Astrocyte of the hippocampus (primary cell): ENCODE results near the gene IFI35.
"Not testable (repeated sequence)": the region's sequence is repeated elsewhere in the genome, so short reads cannot be mapped to it uniquely, and the experiment has no call there.

Source experiments
- DNase-seq: peaks from one replicate; pipeline ENCODE4 v3.0.0; 2011; ENCODE audit warnings: low read depth, low spot score

Gene IFI35

DNA sequence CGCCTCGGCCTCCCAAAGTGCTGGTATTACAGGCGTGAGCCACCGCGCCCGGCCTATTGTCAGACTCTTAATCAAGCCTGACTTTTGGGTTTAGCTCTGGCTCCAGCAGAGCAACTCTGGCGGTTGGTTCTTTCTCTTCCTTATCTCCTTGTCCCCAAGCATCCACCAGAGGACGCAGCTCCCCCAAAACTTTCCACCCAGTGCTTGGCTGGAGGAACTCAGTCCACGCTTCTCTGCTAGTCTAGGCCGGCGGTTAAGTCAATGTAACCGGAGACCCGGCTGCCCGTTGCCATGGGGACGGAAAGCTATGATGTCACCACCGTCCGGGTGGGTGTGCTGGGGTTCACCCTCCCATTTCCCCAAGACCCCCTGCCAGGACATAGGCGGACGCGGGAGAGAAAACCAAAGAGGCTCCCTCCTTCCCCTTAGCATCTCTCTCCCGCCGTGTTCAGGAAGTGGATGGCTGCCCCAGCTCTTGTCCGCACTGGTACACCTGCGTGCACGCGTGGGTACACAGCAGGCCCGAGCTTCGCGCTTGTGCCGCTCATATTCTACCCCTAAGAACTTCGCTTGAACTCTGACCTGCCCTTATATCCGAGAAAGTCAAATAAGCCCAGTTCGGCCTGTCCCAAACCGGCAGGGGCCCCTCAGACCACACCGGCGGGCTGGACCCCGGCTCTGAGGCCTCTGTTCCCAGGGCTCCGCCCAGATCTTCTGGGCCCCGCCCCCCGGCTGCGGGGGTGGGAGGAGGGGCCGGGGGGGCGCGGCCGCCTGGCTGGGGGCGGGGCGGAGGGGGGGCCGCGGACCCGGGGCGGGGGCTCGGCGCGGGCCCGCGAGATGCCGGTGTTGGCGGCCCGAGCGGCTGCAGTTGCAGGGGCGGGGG lies 18.1 kb downstream of the IFI35 start, which contains the start of gene RND2:
TSS of gene RND2 (plus strand) at position 825 of the 883 bp plus-strand sequence. CDS start 117 bp downstream, outside the sequence.
- peak; percentile 98 for DNase-seq

DNA sequence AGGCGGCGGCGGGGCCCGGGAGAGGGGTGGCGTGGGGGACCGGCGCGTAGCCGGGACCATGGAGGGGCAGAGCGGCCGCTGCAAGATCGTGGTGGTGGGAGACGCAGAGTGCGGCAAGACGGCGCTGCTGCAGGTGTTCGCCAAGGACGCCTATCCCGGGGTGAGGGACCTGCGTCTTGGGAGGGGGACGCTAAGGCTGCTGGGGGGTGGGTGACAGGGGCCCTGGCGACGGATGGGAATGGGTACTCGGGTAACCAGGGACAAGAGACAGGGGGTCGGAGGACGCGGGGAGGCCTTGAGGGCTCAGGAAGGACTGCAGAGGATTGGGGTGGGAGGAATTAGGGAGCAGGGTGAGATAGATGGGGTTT lies 18.7 kb downstream of the IFI35 start:
- no peak for DNase-seq

DNA sequence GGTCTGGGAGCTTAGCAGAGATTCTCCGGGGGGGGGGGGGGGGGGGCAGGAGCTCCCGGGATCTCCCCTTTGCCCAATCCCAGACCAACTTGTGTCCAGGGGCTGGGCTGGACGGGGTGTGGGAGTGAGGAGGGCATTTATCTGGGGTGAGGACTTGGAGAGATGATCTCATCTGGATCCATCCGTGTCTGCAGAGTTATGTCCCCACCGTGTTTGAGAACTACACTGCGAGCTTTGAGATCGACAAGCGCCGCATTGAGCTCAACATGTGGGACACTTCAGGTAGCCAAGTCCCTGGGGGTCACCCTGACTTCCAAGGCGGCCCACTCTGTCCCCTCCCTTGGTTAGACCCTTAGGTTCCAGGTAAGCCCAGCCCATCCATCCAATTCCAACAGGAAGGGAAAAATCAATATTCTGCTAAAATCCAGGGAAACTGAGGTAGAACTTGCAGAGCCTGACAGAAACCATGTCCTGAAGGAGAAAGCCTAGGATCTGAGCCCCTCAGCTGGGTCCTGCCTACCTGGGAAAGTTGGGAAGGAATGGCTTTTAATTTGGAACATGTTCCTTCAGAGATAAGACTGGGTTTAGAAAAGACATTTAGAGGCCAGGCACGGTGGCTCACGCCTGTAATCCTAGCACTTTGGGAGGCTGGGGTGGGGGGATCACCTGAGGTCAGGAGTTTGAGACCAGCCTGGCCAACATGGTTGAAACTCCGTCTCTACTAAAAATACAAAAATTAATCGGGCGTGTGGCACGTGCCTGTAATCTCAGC lies 19.4 kb downstream of the IFI35 start:
- DNase-seq: no peak

DNA sequence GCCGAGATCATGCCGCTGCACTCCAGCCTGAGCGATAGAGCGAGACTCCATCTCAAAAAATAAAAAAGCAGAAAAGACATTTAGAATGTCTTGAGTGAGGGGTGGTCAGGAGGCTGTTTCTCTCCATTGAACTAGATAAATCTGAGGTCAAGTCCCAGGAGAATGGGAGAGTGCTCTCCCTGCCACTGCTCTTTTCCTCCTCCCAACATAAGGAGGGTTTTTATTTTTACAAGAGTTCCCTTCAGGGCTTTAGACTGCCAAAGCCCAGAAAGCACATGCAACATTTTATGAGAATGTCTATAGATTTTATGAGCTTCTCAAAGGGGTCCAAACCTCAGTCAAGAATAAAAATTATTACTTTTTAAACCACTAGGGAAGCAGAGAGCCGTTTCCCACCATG lies 20.0 kb downstream of the IFI35 start:
- DNase-seq: no peak

DNA sequence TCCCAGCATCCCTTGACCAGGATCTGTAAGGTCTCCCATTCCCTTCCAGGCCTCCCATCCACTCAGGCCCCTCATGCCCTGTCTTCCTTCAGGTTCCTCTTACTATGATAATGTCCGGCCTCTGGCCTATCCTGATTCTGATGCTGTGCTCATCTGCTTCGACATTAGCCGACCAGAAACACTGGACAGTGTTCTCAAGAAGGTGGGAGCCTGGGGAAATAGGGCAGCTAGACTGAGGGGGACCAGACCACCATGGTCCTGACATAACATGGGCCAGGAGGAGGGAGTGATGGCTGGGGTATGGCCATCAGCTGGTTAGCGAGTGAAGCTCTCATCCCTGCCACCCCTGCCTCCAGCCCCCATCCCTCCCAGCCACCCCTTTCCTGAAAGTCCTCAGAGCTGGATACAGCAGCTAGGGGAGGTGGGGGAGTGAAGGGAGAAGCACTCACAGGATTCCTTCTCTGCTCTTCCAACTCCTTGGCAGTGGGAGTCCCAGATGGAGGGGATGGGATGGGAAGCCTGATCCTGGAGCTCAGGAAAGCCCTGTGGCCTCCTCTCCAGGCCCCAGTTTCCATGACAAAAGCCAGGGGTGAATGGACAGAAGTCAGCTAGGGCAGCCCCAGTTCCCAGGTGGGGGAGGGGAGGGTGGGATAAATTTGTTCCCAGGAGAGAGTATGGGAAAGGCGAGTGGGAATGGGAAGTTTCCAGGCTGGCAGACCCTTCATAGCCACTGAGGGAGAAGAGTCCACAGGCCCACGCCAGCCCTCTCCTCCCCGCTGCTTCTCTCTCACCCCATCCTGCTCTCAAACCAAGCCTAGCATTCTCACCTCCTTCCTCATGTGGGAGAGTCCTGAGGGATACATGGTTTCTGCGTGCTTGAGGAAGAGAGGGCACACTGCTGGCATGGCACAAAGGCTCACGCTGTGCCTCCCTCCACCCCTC lies 20.8 kb downstream of the IFI35 start:
- DNase-seq: no peak

DNA sequence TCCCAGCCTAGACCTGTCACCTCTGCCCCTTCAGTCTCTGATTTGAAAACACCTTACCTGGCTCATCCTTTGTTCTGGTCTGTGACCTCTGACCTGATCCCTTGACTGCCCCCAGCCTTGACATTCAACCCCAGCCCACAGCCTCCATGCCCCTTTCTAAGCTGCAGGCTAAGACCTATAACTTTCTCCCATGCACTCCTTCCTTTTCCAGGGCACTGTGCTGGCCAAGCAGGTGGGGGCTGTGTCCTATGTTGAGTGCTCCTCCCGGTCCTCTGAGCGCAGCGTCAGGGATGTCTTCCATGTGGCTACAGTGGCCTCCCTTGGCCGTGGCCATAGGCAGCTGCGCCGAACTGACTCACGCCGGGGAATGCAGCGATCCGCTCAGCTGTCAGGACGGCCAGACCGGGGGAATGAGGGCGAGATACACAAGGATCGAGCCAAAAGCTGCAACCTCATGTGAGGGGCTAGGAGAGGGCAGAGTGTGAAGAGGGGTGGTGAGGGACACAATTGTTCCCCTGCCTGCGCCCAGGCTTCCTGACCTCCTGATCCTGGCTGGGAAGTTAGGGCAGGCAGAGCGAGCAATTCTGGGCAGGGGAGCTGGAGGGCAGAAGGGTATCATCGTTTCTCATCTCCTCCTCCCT lies 21.8 kb downstream of the IFI35 start:
- no peak for DNase-seq

DNA sequence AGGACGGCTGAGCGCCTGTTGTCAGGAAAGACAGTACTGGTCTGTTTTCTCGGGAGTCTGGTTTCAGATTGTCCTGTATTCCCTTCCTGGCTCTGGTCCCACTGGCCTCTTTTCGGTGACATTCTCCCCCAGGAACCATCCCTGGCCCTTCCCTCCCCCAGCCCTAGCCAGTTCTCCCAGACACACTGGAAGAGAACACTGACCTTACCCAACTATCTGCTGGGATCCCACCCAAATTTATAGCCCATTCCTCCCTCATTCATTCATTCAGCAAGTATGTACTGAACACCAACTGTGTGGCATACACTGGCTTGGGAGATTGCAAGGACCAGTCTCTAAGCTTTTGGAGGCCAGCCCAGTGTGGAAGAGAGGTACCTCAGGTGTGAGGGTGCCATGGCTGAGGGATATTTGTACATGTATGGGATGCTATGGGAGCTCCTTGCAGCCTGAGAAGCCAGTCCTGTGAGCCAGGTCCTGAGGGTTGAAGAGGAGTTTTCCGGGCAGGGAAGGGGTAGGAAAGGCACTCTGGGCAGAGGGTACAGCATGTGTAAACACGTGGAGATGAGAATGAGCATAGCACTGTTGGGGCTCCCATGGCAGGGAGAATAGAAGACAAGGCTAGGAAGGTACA lies 23.7 kb downstream of the IFI35 start:
- DNase-seq: no peak

DNA sequence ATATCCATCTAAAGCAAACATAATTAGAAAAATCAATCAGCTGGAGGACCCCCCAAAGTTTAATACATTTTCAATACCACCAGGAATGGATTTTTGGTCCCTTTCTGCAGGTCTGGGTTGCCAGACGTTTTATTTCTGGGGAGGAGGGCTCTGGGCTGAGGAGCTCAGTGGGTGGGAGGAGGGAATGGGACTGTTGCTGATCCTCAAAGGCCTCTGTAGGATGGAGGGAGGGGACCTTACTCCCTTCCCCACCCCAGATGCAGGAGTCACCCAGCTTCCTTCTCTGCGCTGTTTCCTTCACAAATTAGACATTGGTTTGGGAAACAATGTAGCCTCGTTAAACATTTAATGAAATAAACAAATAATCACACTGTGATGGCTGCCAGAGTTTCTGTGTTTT lies 25.1 kb downstream of the IFI35 start:
- no peak for DNase-seq

DNA sequence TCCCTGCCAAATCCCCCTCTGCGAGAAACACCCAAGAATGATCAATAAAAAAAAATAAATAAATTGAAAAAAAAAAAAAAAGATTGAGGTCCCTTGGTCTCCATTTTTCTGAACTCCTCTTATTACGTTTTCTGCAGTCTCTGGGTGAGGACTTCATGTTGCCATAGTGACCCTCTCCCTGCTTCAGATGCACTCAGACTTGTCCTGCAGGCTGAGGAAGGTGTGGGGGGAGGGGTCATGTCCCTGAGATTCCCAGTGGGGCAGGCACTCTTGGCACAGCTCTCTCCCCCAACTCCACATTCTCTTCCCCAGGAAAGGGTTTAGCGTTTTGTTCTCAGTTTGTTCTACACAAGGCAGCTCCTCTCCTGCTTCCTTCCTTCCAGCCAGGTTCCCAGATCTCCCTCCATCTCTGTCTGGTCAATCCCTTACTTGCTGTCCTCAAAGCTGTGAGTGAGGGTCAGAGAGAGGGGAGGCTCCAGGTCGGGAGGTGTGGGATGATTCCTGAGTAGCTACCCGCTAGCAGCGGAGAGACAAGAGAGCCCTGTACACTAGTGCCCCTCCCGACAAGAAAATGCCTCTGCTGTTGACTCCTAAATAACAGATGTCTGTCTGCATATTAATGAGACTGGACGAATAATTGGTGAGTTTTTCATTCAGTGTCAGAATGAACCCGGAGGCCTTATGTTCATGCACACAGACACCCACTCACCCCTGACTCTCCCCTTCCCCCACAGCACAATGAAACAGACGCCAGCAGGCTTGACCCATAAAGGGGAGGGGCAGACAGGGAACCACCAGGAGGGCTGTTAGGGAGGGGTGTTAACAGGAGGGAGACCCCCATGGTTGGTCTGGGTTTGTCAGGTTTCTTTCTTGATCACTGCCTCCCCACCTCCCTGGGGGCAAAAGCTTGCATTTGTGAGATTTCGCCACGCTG lies 27.6 kb downstream of the IFI35 start:
- peak; percentile 18 for DNase-seq

DNA sequence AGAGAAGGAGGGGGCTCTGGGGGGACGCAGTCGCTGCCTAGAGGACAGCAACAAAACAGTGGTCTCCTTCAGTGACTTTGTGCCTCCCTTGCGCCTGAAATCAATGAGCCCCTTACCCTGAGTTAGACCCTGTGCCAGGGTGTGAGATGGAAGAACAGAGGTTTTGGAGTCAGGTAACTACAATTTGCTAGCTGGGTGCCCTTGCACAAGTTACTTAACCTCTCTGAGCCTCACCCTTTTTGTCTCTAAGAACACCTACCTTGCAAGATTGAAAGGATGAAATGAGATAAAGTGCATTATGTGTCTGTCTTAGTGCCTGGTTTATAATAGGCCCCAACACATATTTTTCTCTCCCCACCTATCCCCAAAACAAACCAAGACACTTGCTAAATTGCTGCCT lies 28.3 kb downstream of the IFI35 start:
- DNase-seq: no peak

DNA sequence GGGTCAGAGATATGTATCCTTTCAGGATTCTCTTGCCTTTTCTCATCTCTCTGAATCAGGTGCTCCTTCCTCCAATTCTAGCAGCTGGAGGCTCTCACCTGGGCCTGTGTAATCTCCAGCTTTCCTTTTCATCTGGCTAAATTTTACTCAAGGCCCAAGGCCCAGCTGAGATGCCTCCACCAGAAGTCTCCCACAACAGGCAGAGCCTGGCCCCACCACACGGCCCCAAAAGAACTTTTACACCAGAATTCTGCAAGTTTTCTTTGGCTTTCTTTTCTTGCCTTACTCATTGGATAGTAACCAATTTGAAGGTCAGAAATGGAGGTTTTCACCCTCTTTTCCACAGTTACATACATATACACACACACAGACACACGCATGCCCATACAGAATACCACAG lies 33.1 kb downstream of the IFI35 start:
- no peak for DNase-seq

DNA sequence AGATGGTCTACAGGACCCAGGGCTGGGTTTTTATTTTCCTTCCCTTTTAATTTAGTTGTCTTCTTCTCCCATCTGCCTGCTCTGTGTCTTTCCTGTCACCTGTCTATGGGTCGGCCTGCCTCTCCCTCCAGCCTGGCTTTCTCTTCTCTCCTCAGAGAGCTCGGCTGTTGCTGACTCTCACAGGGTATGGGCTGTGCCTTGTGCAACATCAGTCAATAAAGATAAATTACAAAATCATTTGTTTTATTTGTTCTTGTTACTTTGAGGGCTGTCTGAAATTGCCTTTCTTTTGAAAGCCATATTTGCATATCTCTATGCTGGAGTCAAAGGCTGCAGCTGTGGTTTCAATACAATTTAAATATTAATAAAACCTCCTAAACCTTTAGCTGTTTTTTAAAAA lies 34.1 kb downstream of the IFI35 start:
- DNase-seq: no peak

DNA sequence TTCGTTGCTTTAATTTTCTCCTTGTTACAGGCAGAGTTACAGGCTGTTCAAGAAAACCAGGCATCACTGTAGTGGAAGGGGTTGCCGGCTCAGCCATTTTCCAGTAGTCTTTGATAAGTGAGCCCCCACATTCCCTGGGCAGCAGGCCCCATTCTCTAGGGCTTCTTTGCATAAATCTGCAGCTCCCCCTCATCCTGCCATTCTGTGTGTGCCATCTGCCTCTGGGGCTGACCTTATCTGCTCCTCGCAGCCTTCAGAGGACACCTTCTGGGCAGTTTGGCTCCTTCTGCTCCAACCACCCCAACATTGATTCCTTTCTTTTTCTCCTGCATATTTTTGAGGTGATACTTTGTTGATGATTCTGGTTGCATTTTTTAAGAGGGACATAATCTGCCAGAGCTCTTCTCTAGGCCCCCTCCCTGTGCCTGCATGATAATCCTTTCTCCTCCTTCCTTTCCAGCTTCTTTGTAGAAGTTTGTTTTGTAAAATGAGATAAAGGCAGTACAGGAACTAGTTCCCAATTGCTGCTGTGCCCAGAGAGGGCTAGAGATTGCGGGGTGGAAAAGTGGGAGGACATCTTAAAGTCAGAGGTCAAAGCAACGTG lies 35.5 kb downstream of the IFI35 start:
- no peak for DNase-seq

DNA sequence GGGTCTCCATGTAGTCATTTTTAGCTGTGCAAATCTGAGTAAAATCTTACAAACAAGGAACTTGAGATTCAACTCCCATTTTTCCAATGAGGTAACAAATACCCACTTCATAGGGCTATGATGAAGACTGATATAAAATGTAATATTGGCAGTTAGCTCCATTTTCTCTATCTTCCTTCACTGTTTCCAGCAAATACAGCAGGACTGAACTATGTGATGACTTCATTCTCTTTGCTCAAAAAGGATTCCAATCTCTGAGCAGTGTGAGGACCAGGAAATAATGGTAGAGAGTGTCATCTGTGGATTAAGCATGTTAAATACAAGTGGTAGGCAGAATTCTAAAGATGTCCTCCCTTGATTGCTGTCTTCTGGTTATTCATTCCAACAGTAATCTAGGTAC lies 36.7 kb downstream of the IFI35 start:
- no peak for DNase-seq

DNA sequence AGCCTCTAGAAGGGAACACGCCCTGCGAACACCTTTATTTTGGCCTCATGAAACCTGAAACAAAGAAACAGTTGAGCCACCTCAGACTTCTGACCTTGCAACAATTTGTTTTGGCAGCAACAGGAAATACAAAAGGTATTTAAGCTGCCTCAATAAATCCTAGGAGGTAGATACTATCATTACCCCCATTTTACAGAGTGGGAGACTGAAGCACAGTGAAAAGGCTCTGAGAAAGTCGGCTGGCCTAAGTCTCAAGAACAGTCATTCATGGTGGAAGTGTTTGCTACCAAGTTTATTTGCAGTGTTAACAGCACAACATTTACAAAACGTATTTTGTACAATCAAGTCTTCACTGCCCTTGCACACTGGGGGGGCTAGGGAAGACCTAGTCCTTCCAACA lies 37.4 kb downstream of the IFI35 start:
- DNase-seq: no peak

DNA sequence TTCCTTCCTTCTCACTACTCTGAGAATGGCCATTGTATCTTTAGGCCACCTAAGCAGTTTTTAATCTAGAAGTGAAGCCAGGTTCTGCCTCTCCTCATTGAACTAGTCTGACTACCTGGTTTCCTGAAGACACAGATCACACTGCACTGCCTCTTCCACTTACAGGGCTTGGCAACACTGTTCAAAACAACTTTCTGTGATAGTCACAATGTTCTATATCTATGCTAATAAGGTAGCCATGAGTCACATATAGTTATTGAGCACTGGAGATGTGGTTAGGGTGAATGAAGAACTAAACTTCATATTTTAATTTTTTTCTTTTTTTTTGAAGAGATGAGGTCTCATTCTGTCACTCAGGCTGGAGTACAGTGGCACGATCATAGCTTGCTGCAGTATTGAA lies 45.4 kb downstream of the IFI35 start:
- DNase-seq: peak; percentile 28

DNA sequence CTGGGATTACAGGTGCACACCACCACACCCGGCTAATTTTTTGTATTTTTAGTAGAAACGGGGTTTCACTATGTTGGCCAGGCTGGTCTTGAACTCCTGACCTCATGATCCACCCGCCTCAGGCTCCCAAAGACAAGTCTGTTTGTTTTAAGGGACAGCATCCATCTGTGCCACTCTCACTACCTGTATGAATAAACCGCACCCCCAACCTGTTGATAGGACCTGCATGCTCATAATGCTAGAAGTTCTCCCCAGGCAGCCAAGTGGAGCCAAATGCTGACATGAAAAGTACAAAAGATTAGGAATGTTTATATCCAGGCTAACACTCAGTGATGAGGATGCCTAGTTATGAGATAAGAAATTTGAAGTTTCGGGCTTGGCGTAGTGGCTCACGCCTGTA lies 46.4 kb downstream of the IFI35 start:
- DNase-seq: not testable (repeated sequence)

DNA sequence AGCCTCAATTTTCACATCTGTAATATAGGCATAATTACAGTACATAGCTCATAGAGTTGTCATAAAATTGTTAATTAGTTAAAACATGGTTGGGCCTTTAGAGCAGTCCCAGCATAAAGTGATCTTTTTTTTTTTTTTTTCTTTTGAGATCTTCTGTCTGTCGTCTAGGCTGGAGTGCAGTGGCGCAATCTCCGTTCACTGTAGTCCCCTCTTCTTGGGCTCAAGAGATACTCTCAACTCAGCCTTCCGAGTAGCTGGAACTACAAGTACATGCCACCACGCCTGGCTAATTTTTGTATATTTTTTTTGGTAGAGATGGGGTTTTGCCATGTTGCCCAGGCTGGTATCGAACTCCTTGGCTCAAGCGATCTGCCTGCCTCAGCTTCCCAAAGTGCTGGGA lies 49.5 kb downstream of the IFI35 start:
- no peak for DNase-seq

DNA sequence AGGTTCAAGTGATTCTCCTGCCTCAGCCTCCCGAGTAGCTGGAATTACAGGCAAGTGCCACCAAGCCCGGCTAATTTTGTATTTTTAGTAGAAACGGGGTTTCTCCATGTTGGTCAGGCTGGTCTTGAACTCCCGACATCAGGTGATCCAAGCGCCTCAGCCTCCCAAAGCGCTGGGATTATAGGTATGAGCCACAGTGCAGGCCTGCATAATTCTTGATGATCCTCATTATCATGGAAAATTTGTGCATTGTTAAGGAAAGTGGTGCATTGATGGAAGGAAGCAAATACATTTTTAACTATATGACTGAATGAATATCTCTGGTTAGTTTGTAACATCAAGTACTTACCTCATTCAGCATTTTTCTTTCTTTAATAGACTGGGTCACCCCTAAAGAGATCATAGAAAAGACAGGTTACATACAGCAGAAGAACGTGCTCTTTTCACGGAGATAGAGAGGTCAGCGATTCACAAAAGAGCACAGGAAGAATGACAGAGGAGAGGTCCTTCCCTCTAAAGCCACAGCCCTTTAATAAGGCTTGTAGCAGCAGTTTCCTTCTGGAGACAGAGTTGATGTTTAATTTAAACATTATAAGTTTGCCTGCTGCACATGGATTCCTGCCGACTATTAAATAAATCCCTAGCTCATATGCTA lies 56.5 kb downstream of the IFI35 start:
- DNase-seq: no peak
